Eye (tissue), 1 donor: ENCODE measurements around the gene GDPD5.
A peak's percentile ranks its signal among the peaks of the same experiment; 100 is the strongest.

Experiments
- DNase-seq: peaks from one replicate; pipeline ENCODE4 v3.0.0-alpha.2; 2015

The GDPD5 gene

DNA sequence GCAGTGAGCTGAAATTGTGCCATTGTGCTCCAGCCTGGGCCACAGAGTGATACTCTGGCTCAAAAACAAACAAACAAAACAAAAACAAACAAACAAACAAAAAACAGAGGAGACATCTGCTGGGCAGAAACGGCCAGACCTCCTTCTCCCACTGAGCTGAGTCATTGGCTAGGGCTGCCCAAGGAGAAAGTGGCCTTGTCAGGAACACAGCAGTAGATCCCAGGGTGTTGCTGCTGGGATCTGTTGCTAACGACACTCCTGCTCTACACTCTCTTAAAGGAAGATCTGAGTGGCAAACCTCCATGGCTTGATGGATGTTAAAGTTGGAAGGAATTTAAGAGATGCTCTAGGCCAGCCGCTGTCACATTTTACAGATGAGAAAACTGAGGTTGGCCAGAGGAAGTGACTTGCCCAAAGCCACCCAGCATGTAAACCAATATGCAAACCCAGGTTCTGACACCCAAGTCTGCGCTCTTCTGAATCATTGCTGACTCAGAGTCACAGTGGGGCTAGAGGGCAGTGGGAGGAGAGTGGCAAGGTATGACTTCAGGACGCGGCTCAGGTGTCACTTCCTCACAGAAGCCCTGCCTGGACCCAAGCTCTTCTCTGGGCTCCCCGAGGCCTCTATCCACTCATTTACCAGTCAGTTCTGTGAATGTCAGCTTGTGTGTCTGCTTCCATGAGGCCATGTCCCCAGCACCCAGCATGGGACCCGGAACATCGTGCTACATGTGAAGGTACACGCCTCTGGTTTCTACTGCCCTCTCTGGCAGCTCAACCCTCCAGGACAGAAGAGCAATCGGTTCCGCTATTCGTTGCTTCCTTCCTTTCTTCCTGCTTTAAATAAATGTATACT, 11.3 kb upstream of the GDPD5 start:
- DNase-seq = no peak

DNA sequence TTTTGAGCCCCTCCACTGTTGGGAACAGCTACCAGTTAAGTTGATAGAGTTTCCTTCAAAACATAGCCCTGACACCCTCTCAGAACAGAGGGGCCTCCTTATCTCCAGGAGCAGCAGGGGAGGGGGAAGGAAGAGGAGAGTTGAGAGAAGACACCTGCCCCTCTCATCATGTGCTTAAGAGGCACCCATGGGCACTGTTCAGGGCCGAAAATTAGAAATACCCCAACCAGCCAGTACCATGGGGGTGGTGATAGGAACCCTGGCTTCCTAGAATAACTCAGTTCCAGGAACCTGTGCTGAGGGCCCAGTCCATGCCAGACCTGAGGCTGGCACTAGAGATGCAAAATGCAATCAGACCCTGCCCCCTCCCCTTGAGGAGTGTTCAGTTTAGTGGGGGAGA, 9.3 kb upstream of the GDPD5 start:
- no peak for DNase-seq

DNA sequence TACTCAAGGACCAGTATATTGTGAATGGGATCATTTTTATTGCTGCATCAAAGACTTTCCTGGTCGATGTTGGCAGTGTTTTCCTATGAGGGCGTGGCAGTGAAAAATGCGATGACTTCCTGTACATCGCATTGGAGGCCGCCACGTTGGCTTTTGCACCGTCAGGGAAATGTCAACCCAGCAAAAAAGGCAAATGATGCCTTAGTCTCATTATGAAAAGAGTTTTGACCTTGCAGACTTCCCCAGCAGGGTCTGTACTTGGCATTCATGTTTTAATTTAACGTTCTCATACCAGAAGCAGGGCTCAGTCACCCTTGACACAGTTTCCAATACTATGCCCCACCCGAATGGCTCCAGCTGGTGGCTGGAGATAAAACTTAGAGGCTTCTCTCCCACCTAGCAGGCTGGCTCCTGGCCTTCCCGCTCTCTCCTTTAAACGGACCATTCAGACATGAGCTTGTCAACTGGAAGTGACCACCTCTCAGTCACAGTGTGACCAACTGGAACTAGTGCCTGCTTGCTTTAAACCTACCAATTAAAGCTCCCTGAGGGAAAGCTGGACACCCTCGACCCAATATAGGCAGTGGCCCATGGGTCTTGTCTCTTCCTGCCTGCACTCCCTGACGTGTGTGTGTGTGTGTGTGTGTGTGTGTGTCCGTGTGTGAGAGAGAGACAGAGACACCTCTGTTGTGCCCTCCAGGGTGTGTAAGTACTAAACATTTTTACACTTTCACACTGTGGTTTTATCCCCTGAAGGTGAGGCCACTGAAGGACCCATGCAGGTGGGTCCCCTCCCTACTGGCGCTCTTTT, 8.7 kb upstream of the GDPD5 start:
- DNase-seq = no peak

DNA sequence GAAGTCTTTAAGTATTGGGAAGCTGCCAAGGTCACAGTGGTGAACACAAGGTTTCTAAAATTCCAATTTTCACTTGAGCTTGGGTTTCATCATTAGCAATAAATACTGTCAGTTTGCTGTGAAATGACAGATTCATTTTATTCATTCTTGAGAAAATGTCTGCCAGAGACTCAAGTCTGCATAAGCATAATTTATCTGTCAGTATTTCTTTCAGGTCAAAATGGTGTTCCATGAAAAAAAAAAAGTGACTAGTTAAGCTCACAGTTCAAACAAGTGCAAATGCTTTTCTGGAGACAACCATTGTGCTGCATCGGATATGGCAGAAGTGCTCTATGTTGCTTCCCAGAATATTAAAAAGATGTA, 8.1 kb upstream of the GDPD5 start:
- no peak for DNase-seq

DNA sequence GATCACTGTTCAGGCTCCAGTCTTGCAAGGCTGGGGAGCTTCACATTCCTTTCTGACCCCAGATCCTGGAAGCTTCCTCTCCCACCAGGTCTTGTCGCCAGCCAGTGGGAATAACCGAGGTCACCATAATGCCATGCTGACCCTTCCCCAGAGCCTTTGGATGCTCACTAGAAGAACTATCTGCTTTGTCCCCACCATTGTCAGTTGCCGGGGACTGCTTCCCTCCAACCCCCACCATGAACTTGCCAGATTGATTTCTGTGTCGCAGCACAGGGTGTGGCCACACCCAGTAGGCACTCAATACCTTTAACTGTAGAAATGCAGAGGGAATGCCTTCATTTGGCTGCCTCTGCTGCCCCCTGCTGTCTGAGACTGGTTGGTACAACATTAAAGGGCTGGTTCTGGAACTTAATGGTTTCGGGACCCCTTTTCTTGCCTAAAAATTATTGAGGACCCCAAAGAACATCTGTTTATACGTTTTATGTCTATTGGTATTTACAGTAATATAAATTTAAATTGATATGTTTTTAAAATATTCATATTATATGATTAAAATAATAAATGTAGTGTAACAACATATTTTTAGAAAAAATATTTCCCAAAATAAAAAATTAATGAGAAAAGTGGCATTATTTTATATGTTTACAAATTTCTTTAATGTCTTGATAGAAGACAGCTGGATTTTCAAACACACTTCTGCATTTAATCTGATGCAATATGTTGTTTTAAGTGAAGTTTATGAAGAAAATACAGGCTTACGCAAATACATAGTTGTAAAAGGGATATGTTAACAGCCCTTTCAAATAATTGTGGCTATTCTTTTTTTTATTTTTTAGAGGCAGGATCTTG, 6.7 kb upstream of the GDPD5 start:
- DNase-seq = peak; percentile 91

DNA sequence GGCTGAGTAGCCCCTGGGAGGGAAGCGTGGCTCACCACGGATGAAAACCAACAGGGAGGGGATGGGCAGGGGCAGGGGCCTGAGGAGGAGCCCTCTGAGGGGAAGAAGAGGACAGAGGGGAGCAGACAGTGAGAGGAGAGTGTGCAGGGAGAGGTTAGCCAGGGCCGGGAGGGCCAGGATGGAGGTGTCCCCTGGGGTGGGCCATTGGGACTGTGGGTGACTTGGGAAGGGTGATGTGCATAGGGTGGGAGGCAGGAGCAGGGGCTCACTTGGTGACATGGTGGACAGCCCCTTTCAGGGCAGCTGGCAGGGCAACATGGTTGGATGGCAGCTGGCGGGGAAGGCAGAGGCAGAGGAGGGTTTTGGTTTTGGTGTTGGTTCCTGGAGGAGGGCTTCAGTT, 5.6 kb upstream of the GDPD5 start:
- no peak for DNase-seq

DNA sequence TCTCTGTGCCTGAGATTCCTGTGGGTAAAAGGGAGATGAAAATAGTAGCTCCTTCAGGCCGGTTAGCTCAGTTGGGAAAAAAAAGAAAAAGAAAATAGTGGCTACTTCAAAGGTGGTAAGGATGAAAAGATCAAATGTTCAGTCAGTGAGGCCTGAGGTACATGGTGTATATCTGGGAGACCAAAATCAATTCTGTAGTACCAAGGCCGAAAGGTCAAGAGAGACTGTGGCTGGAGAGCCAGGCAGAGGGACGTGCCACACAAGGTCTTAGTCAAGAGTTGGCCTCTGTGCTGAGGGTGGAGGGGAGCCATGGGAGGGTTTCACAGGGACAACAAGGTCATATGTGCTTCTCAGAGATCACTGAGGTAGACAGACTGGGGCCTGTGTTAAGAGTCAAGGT, 4.8 kb upstream of the GDPD5 start:
- no peak for DNase-seq

DNA sequence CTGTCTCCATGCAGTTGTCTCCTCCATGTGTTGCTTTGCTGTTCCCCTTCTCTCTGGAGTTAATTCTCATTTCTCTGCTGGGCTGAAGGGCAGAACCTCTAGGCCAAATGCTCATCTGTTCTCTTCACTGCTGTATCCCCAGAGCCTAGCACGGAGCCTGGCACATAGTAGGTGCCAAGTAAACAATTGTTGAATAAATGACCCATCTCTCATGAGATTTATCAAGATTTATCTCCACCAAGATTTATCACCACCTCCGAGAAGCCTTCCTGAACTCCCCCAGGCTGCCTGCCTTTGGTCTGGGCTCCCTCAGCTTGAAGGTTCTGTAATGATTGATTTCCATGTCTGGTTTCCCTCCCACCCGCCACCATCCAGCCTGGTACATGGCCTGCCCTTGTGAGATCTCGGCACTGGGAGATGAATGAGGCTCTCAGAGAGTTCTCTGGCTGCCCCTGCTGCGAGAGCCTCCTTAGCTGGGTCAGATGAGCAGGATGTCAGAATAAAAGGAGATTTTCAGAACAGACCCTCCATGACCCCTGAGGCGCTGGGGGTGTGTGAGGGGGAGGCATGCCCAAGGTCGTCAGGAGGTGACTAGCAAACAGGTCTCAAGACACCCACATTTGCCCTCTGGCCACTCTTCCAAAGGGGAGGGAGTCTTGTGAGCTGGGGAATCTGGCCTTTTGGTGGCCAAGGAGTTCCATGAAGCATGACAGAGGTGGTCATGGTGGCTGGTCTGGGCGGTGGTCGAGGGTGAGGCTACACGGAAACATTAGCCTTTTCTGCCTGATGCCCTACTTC, 2.4 kb upstream of the GDPD5 start:
- no peak for DNase-seq

DNA sequence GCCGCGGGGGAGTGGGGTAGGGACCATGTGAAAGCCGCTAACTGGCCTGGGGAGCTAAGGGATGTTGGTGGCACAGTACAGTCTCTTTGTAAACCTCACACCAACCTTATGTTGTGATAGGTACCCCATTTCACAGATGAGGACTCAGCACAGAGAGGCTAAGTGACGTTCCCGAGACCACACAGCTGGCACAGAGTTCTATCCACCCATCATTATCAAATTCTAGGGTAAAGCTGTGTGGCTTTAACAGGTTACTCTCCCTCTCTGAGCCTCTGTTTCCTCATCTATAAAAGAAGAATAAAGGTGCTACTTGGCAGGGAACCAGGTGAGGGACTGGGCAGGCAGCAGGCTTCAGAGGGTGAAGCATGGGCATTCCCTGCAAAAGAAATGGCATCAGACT, 1.4 kb upstream of the GDPD5 start:
- DNase-seq = no peak

DNA sequence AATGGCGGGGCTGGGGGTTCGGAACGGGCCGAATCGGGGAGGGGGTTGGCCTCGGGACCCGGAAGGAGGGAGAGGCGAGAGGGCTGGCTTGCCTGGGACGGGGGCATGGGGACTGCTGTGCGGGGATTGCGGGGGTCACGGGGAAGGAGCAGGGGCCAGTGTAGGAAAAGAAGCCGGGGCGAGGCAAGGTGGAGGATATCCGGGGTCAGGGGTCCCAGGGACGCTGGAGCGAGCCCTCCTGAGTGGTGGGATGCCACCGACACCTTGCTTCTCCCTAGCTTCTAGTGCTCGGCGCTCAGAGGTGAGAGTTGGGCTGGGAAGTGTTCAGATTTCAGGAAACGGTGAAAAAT, 426 bp upstream of the GDPD5 start:
- DNase-seq = peak; percentile 56

DNA sequence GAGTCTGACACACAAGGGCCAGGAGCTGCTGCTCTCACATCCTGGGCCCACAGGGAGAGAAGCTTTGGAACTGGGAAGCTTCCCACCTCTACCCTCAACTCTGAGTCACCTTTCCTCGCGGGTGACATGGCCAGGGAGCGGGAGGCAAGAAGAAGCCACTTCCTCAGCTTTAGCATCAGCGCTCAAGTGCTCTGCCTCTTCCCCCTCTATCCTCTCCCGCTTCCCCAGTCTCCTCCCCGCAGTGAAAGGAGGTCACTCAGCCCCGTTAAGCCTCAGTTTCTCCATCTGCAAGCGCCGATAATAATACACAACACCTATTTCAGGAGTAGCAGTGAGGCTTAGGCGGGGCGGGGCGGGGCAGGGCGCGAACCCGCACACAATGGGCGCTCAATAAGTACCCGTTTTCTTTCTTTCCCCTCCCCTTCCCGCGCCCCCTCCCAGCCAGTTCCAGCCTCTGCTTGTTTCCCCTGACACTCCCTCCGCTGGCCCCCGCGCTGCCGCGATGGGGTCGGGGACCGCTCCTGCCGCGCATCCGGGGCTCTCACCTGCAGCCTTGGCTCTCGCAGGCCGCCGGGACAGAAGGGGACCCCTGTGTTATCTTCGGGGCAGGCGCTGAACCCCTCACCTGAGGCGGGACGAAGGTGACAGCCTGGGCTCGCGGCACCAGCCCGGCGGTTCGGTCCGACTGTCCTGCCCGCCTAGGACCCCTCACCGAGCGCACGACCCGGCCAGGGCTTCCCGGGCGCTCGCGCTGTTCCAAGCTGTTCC, 892 bp downstream of the GDPD5 start:
- DNase-seq = peak; percentile 51

DNA sequence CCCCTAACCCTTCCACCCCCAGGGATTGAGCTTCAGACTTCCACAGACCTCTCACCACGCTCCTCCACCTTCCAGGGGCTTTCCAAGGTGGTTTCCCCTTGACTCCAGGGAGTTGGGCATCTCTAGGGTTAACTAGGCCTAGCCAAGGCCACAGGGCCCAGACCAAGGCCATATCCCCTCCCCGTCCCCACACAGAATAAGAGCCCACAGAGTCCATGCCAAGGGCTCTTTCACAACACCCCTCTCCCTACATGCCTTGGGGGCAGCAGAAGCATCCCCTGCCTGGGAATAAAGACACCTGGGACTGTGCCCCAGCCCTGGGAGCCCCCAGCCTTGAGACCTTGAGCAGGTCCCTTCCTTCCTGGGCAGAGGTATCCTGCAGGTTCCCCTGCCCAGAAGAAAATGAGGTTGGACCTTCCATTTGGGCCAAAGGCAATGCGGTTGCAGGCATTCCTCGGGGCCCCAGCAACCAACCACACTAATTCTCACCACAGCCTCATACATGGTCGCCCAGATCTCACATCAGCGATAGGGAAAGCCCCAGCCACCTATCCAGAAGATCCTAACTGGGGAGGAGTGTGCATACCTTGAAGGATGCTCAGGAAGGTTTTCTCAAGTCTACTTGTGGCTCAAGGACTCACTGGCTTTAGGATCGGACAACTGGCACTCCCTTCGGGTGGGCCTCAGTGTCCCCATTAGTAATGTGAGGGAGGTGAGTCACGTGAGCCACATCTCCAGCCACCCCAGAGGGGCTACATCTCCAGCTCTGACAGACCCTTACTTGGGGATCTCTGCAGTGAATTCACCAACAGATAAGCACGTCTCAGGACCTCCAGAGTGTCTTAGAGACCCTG, 1.7 kb downstream of the GDPD5 start:
- no peak for DNase-seq

DNA sequence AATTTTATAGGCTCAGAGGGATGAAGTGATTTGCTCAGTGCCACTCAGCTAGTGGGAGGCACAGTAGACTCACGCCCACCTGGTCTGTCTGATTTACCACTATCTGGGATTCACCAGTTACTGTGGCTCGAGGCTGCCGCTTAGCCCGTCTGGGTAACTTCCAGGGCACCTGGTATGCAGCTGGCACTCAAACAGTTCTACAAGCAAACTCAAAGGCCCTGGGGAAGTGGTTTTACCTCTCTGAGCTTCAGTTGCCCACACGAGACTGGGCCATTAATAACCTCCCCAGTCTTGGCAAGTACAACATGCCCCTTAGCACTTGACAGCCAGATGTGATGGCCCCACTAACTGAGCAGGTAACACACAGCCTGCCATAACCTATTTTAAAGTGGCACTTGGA, 2.6 kb downstream of the GDPD5 start:
- no peak for DNase-seq

DNA sequence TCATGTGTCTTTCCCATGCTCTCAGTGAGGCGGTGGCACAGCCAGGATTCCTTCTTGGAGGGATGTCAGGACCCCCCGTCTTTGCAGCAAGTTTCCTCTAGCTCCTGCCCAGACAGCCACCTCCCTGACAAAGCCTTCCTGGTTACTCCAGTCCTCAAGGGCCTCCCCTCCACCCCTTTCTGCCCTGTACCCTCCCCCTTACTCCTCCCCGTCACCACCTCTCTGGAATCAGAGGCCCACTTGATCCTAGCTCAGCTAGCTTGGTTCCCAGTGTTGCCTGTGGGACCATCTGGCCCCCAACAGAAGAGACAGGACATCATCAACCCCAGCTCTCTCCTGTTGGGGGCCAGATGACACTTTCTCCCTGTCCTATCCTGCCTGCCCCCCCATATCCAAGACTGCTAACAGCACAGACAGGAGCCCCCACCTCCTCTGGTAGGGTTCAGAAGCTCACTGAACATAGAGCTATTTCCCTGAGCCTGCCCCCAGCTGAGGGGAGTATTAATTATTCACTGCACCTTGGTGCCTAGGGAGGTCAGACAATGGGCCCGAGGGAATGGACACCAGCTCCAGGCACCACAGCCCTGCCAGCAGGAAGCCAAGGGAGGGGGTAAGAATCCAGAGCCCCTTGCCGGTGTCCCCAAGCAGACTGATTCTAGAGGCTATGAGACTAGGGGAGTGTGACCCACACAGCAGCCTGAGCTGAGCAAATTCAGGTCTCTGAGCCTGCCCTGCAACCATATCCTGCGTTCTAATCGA, 3.3 kb downstream of the GDPD5 start:
- no peak for DNase-seq

DNA sequence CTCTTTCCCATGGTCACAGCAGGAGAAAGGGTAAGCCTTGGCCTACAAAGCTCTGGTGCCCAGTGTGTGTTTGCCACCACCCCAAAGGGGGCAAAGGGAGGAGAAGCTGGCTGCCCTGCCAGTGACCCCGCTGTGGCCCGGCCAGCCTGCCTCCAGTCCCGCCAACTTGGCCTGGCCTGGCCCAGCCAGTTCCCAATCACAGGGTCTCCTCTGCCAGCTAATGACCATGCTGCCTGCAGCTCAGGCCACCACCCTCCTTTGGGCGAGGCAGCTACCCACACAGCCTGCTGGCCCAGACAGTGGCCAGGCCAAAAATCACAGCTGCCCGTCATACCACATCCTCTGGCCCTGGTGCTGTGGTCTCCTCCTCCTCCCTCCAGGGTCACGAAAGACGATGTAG, 5.1 kb downstream of the GDPD5 start:
- DNase-seq = no peak

DNA sequence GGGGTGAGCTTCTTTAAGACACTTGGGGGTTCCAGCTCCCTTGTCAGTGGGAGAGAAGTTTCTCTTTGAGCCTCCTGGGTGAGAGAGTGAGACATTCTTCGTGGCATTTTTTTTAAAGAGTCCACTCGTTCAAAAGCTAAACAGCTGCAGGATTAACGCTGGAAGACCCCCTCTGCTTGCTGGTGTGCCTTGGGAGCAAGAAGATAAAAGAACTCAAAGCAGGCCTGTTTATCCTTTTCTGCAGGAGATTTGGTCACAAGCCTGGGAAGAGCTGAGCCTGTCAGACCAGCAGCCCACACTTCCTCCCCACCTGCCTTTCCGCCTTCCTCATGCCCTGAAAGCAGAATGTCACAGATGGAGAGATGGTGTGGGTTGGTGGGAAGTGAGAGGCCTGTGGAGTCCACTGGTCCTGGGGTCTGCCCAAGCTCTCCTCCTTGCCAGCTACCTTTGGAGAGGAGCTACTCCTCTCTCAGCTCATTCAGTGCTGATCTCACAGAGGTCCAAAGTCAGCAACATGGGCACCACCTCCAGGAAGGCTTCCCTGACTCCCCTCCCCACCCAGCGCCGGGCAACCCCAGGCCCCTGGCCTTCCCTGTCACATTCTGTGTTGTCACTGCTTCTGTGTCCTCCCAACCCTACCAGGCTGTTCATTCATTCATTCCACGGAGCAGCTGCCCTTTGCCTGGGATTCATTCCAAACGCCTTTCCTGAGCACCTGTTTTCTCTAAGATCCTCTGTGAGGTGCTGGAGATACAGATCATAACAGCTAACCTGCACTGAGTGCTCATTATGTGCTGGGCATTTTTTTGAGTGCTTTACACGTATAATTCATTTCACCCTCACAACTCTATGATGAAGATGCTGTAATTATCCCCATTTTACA, 6.7 kb downstream of the GDPD5 start:
- DNase-seq = no peak

DNA sequence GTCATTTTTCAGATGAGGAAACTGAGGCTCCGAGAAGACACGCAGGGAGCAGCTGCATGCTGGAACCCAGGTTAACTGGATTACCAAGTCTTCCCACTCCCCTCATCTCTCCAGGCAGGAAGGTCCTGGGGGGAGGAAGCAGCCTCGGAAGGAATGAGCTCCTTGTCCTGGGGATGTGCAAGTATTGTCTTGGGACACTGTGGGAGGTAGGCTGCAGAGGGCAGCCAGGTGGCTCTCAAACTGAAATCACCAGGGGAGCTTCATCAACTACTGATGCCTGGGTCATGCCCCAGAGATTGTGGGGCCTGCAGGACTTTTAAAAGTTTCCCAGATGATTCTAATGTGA, 7.6 kb downstream of the GDPD5 start:
- no peak for DNase-seq

DNA sequence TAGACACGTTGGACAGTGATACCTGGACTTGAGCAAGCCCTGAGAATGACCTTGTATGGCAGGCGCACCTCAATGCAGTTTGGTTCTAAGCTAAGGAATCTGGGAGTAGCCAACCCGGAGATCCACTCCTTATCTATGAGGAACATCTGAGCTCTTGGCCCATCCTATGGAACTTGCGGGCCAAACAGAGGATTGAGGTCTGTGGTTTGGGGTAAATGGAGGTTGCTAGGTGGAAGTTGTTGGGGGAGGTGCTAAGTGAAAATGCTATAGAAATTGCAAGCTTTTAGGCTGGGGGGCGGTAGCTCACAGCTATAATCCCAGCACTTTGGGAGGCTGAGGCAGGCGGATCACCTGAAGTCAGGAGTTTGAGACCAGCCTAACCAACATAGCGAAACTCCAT, 8.9 kb downstream of the GDPD5 start:
- no peak for DNase-seq

DNA sequence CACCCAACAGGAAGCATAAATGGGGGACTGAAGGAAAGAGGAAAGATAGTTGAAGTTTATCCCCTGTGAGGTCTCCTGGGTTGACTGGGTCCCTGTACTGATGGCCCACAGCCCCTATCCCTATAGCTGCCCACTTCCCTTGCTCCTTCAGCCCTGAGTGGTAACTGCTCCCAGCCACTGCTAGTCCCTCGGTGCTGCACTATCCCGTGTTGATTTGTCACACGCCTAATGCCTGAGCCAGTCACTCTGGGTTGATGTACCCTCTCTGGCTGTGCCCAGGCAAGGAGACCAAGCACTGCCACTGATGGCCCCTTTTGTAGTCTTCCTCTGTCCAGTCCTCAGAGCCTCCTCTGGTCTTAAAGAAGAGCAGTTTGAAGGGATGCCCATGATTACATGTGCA, 9.6 kb downstream of the GDPD5 start:
- no peak for DNase-seq
